Panc1 (cell line): ENCODE results near the gene EIF2S2. TPM values are rescaled to one million over a fixed set of nuclear protein-coding genes. Genes with fewer than 3 reads are reported as not detected.

Experiments used
- ATAC-seq: fragments of 200-7000 bp; cut with Tn5 transposase; 2 replicates; pipeline ENCODE4 v1.9.1; 2020; ENCODE audit warnings: mild to moderate bottlenecking, moderate library complexity
- BruUV-seq: library from RNA; stranded (reverse); fragments of 400-500 nt; replicated peaks from 2 replicates; lab custom pipeline; 2021; lab: Mats Ljungman, UMichigan
- CTCF ChIA-PET: fragments of 300-600 bp; sonication (Branson Sonifier 250); formaldehyde crosslinking; loops from one replicate; lab custom pipeline; 2022; ENCODE audit warnings: antibody characterized with exemption; lab: Charles Lee
- POLR2A ChIA-PET: fragments of 300-600 bp; sonication (Branson Sonifier 250); formaldehyde crosslinking; loops from one replicate; lab custom pipeline; 2022; ENCODE audit warnings: antibody characterized with exemption; lab: Charles Lee
- DNase-seq: peaks from one replicate; pipeline ENCODE4 v3.0.0-alpha.2; 2010; ENCODE audit warnings: low read depth, low spot score
- H3K27ac ChIP-seq: 2 replicates; pipeline ENCODE4 v1.5.1; 2011; ENCODE audit warnings: mild to moderate bottlenecking, low read length, inconsistent platforms
- H3K27me3 ChIP-seq: fragments of 200-500 bp; sonication (Bioruptor generic); 2 replicates; pipeline ENCODE4 v1.6.0; 2014; ENCODE audit warnings: low read length, inconsistent platforms; ENCODE audit not compliant: control insufficient read depth, insufficient read depth
- H3K36me3 ChIP-seq: fragments of 200-500 bp; sonication (Bioruptor generic); 2 replicates; pipeline ENCODE4 v1.5.1; 2014; ENCODE audit warnings: inconsistent platforms, mild to moderate bottlenecking, low read length, moderate library complexity; ENCODE audit not compliant: control insufficient read depth, insufficient read depth
- H3K4me1 ChIP-seq: 2 replicates; pipeline ENCODE4 v1.5.1; 2011; ENCODE audit warnings: inconsistent platforms, mild to moderate bottlenecking, low read length, moderate library complexity; ENCODE audit not compliant: control insufficient read depth, insufficient read depth
- H3K4me3 ChIP-seq, 2 experiments: 2 replicates each; pipeline ENCODE4 v1.5.1; 2011 to 2012; ENCODE audit warnings: low read depth in 2 of 2, low read length in 2 of 2, mild to moderate bottlenecking in 2 of 2, inconsistent platforms in 1 of 2, moderate library complexity in 1 of 2
- H3K9me3 ChIP-seq: fragments of 200-500 bp; sonication (Bioruptor generic); 2 replicates; pipeline ENCODE4 v1.5.1; 2014; ENCODE audit warnings: low read depth, mild to moderate bottlenecking, inconsistent platforms, low read length, moderate library complexity; ENCODE audit not compliant: control insufficient read depth, insufficient read depth
- CTCF ChIP-seq: fragments of 450-650 bp; IDR thresholded peaks from 2 replicates; pipeline ENCODE4 v1.5.1; 2017; ENCODE audit warnings: mild to moderate bottlenecking
- POLR2AphosphoS5 ChIP-seq: IDR thresholded peaks from 2 replicates; pipeline ENCODE4 v1.6.1; 2012; ENCODE audit warnings: mild to moderate bottlenecking, low read depth, low read length, moderate library complexity
- REST ChIP-seq, 2 experiments: IDR thresholded peaks; 2 replicates each; pipeline ENCODE4 v1.6.1; 2011 to 2012; ENCODE audit warnings: low read depth in 2 of 2, control low read depth in 1 of 2, low read length in 1 of 2, mild to moderate bottlenecking in 1 of 2, moderate library complexity in 1 of 2; ENCODE audit not compliant: insufficient read depth in 1 of 2
- SIN3A ChIP-seq: IDR thresholded peaks from 2 replicates; pipeline ENCODE4 v1.6.1; 2012; ENCODE audit warnings: low read depth, mild to moderate bottlenecking, low read length, moderate library complexity, borderline replicate concordance; ENCODE audit not compliant: insufficient read depth
- TCF7L2 ChIP-seq: IDR thresholded peaks from 2 replicates; pipeline ENCODE4 v1.6.1; 2011; ENCODE audit warnings: mild to moderate bottlenecking, low read depth, low read length, inconsistent platforms
- in situ Hi-C: cut with HindIII; loops from 2 replicates; pipeline ENCODE4 v1.10.0; 2016; ENCODE audit warnings: low sequenced_read_pairs, low pct_unique_long_range_greater_than_20kb
- intact Hi-C: fragments of 100-400 bp; cut with micrococcal nuclease; formaldehyde crosslinking; loops from one replicate; pipeline ENCODE4 v1.10.0; 2022; ENCODE audit not compliant: unreplicated experiment
- microRNA-seq: library from miRNA; unstranded; fragments of <30 nt; microRNA quantifications from one replicate; pipeline ENCODE4 v1.1.0, GENCODE V29; 2020; ENCODE audit not compliant: unreplicated experiment
- total RNA-seq: library from RNA; stranded (reverse); gene quantifications from one replicate; pipeline ENCODE4 v1.2.1, GENCODE V29; 2021; ENCODE audit not compliant: unreplicated experiment

The EIF2S2 gene
- total RNA-seq, 1 experiment from 2014 or later, result 82.0 TPM

GRCh38 chr20:34040300-34040995 lies 71.6 kb downstream of the EIF2S2 start:
- no peak for ATAC-seq
- Histone ChIP-seq H3K9me3 (no peaks in the 10 kb centered on the region), H3K27me3 (no peaks in the 10 kb centered on the region), H3K4me3 (no peak overlapping the region), H3K4me1 (no peaks in the 10 kb centered on the region), H3K27ac (no peak overlapping the region), H3K36me3 (no peaks in the 10 kb centered on the region)
- DNase-seq, result no peak
- intact Hi-C loops, result no loop called here
- BruUV-seq, result no TSS peak
- CTCF ChIA-PET, result no interaction called here
- POLR2A ChIA-PET, result no interaction called here
- in situ Hi-C loops, result no loop called here
- TF ChIP-seq REST (IDR thresholded peaks at IDR 0.05; ENCODE audit: insufficient read depth in 1 of 2, low read depth in 2 of 2, low read length in 1 of 2) (no peak), TCF7L2 (no peak), CTCF (no peak), SIN3A (no peak), POLR2AphosphoS5 (no peak)

Small RNA genes lying within 50 kb of the gene (microRNA-seq; reads per million reads assigned to microRNA genes)
- not detected for gene MIR4755

Other genes starting within 250 kb of the EIF2S2 start
- gene RALY, start 118.3 kb downstream of the EIF2S2 start, total RNA-seq, result 164 TPM
- not detected for gene ASIP, start 129.2 kb upstream of the EIF2S2 start, total RNA-seq
- gene AHCY, start 191.1 kb upstream of the EIF2S2 start, total RNA-seq, result 171 TPM